Activated naive CD8-positive, alpha-beta T cell (primary cell): ENCODE measurements around the gene MARK3.

Source experiments
- H3K27ac Mint-ChIP-seq: one replicate; pipeline ENCODE4 v1.8.0; 2021; ENCODE audit warnings: mixed read lengths
- H3K27me3 Mint-ChIP-seq: one replicate; pipeline ENCODE4 v1.8.0; 2021; ENCODE audit warnings: mixed read lengths
- H3K36me3 Mint-ChIP-seq: one replicate; pipeline ENCODE4 v1.8.0; 2021; ENCODE audit warnings: mixed read lengths
- H3K4me1 Mint-ChIP-seq: one replicate; pipeline ENCODE4 v1.8.0; 2021; ENCODE audit warnings: low read depth, mixed read lengths
- H3K4me3 Mint-ChIP-seq: one replicate; pipeline ENCODE4 v1.8.0; 2021; ENCODE audit warnings: mild to moderate bottlenecking, mixed read lengths
- H3K9me3 Mint-ChIP-seq: one replicate; pipeline ENCODE4 v1.8.0; 2021; ENCODE audit warnings: low read depth, mixed read lengths

The MARK3 gene

DNA sequence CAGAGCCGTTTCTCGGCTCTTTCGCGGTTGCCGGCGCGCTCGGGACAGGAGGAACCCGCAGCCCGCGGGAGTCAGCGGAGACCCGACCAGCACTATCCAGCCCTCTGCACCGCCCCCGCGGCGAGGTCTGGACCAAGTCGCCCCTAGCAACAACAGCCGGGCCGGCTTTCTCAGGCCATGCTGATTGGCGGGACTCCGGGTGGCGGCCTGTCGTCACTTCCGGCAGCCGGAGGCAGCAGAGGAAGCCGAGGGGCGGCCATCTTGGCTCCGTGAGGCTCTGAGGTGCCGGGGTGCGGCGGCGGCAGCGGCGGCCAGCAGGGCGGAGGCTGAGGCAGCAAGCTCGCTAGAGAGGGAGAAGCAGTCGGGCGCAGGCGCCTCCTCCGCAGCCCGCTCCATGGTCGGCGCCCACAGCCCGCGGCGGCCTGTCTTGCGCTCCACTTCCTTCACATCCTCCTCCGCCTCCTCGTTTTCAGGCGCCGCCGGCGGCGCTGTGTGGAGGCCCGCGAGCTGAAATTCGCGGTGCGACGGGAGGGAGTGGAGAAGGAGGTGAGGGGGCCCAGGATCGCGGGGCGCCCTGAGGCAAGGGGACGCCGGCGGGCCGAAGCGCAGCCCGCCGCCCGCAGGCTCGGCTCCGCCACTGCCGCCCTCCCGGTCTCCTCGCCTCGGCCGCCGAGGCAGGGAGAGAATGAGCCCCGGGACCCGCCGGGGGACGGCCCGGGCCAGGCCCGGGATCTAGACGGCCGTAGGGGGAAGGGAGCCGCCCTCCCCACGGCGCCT, at the start of gene MARK3:
Gene MARK3, plus strand, starts transcription at position 264 of the 777 bp plus-strand sequence. CDS start 615 bp downstream, outside the sequence.
- H3K27me3 Mint-ChIP-seq, result peaks cover 5% of the 10 kb centered on the region
- peaks cover 31% of the 10 kb centered on the region for H3K4me1 Mint-ChIP-seq
- H3K9me3 Mint-ChIP-seq, result no peaks in the 10 kb centered on the region
- peaks cover 3% of the 10 kb centered on the region for H3K36me3 Mint-ChIP-seq
- H3K27ac Mint-ChIP-seq, result peak within 1 kb of the TSS; percentile 97
- H3K4me3 Mint-ChIP-seq, result peak within 1 kb of the TSS; percentile 98

DNA sequence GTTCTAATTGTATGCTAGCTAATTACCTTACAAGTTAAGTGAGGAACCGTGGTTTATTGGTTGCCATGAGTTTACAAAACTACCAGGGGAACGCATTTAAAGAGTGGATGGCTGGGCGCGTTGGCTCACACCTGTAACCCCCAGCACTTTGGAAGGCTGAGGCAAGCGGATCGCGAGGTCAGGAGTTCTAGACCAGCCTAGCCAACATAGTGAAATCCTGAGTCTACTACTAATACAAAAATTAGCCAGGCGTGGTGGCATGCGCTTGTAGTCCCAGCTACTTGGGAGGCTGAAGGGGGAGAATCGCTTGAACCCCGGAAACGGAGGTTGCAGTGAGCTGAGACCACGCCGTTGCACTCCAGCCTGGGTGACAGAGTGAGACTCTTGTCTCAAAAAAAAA, 49.0 kb upstream of the MARK3 start:
- Mint-ChIP-seq H3K4me3 (peak overlapping the region; percentile 96), H3K4me1 (peaks cover 69% of the 10 kb centered on the region), H3K27me3 (no peaks in the 10 kb centered on the region), H3K36me3 (peaks cover 21% of the 10 kb centered on the region), H3K9me3 (no peaks in the 10 kb centered on the region), H3K27ac (peak overlapping the region; percentile 94)

DNA sequence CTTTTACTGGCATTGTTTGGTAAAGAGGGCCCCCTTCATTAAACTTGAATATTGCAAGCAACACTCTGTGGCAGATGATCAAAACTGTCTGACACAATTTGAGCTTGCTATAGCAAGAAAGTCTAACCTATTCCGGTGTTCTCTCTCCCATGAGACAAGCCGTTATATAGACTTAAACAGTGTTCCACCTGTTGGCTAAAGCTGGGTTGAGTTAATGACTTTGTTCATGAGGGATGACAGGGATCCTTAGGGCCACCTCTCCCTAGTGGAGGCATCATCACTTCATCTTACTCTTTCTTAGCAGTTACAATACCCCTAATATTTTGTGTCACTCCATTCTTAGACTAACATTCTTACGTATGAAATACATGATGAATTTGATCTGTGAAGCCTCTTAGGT, 47.4 kb upstream of the MARK3 start:
- peaks cover 67% of the 10 kb centered on the region for H3K4me1 Mint-ChIP-seq
- no peaks in the 10 kb centered on the region for H3K27me3 Mint-ChIP-seq
- peak overlapping the region; percentile 96 for H3K4me3 Mint-ChIP-seq
- H3K36me3 Mint-ChIP-seq, result peaks cover 27% of the 10 kb centered on the region
- peak overlapping the region; percentile 94 for H3K27ac Mint-ChIP-seq
- H3K9me3 Mint-ChIP-seq, result no peaks in the 10 kb centered on the region

DNA sequence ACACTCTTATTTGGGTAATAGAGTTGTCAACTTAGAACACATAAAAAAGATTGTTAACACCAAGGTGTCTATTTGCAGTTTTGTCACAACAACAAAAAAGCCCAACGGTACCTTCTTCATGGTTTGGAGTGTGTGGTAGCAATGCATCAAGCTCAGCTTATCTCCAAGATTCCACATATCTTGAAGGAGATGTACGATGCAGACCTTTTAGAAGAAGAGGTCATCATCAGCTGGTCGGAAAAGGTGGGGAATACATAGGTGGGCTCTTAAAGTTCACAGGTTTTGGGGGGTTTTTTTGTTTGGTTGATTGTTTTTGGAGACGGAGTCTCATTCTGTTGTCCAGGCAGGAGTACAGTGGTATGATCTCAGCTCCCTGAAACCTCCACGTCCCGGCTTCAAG, 45.7 kb upstream of the MARK3 start:
- H3K27ac Mint-ChIP-seq, result peak overlapping the region; percentile 41
- no peaks in the 10 kb centered on the region for H3K27me3 Mint-ChIP-seq
- peak overlapping the region; percentile 13 for H3K4me3 Mint-ChIP-seq
- H3K36me3 Mint-ChIP-seq, result peaks cover 27% of the 10 kb centered on the region
- no peaks in the 10 kb centered on the region for H3K9me3 Mint-ChIP-seq
- H3K4me1 Mint-ChIP-seq, result peaks cover 67% of the 10 kb centered on the region

DNA sequence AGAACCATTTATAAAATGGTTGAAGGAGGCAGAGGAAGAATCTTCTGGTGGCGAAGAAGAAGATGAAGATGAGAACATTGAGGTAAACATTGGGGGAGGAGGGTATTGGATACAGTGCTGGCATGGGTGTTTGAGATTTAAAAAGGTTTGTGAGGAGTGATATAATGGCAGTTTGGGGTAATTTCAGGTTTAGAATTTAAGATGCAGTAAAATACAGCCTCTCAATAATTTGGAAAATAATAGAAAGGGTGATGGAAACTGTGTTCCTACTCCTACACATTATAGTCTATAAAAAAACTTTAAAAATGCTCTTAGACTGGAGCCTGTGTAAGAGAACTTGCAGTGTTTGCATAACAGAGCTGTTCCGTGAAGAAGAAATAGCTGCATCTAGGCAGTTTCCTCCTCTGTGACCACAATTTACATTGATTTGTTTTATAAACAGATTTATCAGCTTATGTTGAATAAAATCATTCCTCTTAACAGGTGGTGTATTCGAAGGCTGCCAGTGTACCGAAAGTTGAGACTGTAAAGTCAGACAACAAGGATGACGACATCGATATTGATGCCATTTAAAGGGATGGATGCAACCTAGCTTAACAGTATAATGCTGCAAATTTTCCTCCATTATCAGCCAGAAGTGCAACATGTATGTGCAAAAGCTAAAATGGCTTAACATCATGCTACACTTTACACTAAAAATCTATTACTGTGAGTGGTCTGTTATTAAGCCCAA, 44.6 kb upstream of the MARK3 start:
- peak overlapping the region; percentile 20 for H3K4me3 Mint-ChIP-seq
- H3K9me3 Mint-ChIP-seq, result no peaks in the 10 kb centered on the region
- peak overlapping the region; percentile 69 for H3K27ac Mint-ChIP-seq
- H3K36me3 Mint-ChIP-seq, result peaks cover 23% of the 10 kb centered on the region
- peaks cover 64% of the 10 kb centered on the region for H3K4me1 Mint-ChIP-seq
- H3K27me3 Mint-ChIP-seq, result no peaks in the 10 kb centered on the region

DNA sequence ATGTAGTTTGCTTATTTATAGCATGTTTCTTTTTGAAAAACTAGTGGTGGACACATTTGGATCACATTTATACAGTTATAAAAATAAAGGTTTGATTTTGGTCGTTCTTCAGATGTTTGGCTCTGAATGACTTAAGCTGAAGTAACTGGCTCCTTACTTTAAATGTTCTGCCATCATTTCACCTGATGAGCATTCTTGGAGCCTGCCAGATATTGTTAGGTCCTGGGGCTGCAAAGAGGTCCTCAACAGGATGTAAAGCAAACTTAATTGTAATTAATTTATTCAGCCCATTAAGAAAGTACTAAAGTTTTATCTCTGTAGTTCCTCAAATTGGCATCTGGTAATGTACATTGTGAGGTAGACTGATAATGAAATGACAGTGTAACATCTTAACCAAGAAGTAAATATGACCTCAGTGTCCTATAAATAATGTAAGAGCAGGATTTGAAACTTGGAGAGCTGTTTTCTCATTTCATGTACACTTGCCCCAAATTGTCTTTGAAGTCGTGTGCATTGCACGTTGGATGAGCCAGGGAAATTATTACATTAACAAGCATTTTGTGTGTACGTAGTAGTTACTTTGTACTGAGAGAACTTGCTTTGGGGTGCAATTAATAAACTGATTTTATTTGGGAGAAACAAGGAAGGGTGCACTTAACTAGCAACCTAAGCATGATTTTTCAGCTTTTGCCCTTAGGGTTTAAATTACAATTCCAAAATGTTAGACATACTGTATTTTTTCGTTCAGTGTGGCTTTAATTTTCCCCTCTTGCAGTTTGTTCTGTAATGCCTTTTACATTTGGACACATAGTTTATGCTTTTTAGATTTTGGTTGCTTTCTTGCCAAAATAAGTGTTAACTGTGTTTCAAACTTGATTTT, 43.7 kb upstream of the MARK3 start:
- H3K36me3 Mint-ChIP-seq, result peaks cover 18% of the 10 kb centered on the region
- H3K27ac Mint-ChIP-seq, result peak overlapping the region; percentile 64
- no peaks in the 10 kb centered on the region for H3K27me3 Mint-ChIP-seq
- H3K9me3 Mint-ChIP-seq, result no peaks in the 10 kb centered on the region
- peak overlapping the region; percentile 14 for H3K4me3 Mint-ChIP-seq
- H3K4me1 Mint-ChIP-seq, result peaks cover 56% of the 10 kb centered on the region

DNA sequence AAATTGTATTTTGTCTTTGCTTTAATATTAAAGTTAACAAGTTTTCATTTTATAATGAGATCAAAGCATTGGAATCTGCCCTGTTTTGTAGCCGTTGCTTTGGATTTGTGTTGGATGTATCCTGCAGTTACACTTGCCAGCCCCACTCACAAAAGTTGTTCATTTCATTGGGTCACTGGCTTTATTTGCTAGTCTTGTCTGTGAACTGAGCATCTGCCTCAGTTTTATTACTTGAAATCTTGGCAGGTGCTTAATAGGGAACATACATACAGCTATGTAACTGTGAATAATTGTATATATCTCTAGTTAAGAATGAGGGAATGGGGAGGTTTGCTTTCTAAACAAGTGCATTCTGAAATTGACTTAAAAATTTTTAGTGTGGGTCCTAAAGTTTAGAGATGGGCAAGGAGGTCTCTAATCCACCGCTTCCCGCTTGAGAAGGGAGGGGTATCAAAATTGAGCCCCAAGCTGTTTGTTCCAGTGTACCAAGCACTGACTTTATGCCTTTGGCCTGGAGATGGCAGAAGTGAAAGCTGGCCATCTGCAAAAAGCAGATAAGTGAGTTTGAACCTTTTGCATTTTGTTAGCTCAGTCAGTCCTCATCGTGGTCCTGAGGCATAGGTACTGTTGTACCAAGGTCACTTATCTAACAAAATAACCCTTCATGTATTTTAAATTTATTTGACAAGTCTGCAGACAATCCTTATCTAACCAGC, 41.9 kb upstream of the MARK3 start:
- Mint-ChIP-seq H3K4me3 (no peak overlapping the region), H3K4me1 (peaks cover 37% of the 10 kb centered on the region), H3K27me3 (no peaks in the 10 kb centered on the region), H3K9me3 (no peaks in the 10 kb centered on the region), H3K27ac (peak overlapping the region; percentile 64), H3K36me3 (peaks cover 13% of the 10 kb centered on the region)

DNA sequence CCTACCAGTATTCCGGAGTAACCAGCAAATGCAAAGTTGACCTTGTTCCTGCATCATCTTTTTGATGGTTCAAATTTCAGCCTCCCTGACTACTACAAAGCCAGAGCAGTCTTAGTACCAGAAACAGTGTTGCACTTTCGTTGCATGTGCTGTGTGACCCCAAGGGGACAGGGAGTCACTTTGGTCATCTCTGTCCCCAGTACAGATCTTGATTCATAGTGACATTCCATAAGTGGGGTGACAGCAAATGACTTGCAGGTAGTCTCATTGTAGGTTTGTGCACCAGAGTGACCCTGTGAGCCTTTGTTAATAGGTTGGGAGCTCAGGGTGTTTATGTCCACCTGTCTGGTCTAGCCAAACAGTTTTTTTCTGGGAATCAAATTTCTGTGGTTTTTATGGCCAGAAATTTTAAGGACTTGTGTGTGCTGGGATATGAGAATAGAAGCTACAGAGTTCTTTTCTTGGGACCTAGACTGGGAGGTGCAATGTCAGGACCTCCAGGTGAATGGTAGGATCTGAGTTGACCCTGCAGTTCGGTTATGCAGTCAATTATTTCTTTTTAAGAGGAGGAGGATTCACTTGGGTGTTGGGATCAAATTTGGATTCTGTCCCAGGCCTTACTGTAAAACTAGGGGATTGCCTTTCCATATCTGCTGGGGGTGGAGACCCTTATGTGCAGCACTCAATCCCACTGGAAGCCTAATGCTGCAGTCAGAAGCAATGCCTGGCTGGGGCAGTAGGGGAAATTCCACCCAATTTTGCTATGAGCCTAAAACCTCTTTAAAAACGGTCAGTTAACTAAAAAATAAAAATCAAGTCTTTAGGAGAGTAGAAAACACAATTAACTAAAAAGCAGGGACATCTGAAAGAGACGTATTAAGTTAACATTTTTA, 41.1 kb upstream of the MARK3 start:
- peaks cover 29% of the 10 kb centered on the region for H3K4me1 Mint-ChIP-seq
- peaks cover 10% of the 10 kb centered on the region for H3K36me3 Mint-ChIP-seq
- no peak overlapping the region for H3K4me3 Mint-ChIP-seq
- peak overlapping the region; percentile 22 for H3K27ac Mint-ChIP-seq
- H3K9me3 Mint-ChIP-seq, result no peaks in the 10 kb centered on the region
- H3K27me3 Mint-ChIP-seq, result no peaks in the 10 kb centered on the region

DNA sequence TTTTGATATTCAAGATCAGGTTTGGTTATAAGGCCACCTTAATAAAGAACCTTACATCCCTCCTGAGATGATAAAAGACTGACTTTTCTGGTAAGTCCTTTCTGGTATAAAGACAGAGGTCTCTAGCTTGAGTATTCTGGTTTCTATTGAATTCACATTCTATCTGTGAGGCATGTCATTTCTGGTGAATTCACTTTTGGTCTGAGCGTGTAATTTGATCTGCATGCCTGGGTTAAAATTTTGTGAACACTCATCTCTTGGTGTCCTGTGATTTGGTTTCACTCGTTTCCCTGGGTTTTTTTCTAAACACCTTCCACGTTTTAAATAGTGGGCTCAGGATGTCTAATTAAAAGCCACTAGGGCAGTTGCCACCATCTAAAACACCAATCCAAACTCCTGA, 38.9 kb upstream of the MARK3 start:
- Mint-ChIP-seq H3K27me3 (no peaks in the 10 kb centered on the region), H3K4me1 (peaks cover 14% of the 10 kb centered on the region), H3K36me3 (peaks cover 6% of the 10 kb centered on the region), H3K27ac (peak overlapping the region; percentile 28), H3K9me3 (no peaks in the 10 kb centered on the region), H3K4me3 (no peak overlapping the region)

DNA sequence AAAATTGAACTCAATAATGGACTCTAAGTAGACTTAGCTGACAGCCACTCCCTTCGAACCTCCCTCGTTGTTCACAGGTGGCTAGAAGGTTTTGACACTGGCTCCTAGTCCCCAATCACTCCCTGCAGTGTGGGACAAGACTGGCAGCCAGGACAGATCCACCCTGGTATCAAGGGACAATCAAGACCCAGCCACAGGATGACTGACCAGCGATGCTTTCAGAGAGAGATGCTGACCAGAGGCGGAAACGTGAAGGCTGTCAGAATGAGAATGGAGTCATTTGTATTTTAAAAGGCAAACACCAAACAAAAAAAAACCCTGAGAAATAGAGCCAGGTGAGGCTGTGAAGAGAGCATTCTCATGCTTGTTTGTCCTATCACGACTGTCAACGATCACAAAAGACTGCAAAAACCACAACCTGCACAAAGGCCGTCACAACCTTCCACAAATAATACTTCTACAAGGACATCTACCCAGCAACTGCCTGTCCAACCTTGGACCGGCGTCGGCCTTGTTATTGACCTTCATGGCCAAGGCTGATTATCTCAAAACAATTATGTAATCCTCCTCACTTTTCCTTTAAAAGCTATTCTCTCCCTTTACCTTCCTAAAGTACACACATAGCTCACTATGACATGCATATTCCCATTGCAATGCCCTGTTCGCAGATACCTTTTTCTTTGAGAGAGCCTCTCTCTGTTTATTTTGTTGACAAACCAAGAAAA, 38.0 kb upstream of the MARK3 start:
- Mint-ChIP-seq H3K9me3 (no peaks in the 10 kb centered on the region), H3K36me3 (peaks cover under 1% of the 10 kb centered on the region), H3K4me3 (no peak overlapping the region), H3K4me1 (peaks cover 9% of the 10 kb centered on the region), H3K27ac (peak overlapping the region; percentile 16), H3K27me3 (no peaks in the 10 kb centered on the region)

DNA sequence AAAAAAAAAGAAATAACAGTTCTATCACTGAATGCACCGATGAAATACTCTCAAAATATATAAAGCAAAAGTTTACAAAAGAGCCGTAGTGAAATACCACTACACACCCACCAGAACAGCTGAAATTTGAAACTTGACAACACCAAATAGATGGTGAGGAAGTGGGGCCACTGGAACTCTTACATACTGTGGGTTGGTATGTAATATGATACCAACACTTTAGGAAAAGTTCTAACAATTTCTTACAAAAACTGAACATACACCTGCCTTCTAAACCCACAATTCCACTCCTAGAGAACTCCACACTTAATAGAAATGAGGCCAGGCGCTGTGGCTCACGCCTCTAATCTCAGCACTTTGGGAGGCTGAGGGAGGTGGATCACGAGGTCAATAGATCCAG, 37.1 kb upstream of the MARK3 start:
- H3K27me3 Mint-ChIP-seq, result no peaks in the 10 kb centered on the region
- H3K4me1 Mint-ChIP-seq, result peaks cover 3% of the 10 kb centered on the region
- no peaks in the 10 kb centered on the region for H3K36me3 Mint-ChIP-seq
- H3K9me3 Mint-ChIP-seq, result no peaks in the 10 kb centered on the region
- no peak overlapping the region for H3K27ac Mint-ChIP-seq
- no peak overlapping the region for H3K4me3 Mint-ChIP-seq

DNA sequence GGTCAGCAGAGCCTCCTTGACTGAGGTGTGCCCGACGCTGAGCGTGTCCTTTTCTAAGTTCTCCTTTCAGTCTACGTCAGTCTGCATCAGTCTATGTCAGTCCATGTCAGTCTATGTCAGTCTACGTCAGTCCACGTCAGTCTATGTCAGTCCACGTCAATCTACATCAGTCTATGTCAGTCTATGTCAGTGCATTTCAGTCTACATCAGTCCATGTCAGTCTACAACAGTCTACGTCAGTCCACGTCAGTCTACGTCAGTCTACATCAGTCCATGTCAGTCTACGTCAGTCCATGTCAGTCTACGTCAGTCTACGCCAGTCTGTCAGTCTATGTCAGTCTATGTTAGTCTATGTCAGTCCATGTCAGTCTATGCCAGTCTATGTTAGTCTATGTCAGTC, 35.2 kb upstream of the MARK3 start:
- Mint-ChIP-seq H3K4me3 (no peak overlapping the region), H3K4me1 (peaks cover 1% of the 10 kb centered on the region), H3K9me3 (no peaks in the 10 kb centered on the region), H3K27ac (no peak overlapping the region), H3K27me3 (peaks cover 2% of the 10 kb centered on the region), H3K36me3 (no peaks in the 10 kb centered on the region)

DNA sequence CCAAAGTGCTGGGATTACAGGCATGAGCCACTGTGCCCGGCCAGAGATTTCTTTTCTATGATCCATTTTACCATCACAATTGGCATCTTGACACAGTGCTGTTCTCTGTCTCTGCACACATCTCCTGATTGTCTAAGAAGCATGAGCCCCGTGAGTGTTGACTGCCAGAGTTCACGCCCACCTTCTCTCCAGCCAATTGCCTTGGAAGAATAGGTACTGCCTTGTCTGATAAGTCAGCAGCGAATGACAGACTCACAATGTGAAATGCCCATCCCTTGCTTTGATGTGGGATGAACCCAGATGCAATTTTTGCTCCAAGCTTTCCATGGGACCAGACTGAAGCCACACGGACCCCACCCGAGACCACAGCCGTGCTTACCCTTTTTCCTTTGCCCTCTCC, 31.9 kb upstream of the MARK3 start:
- Mint-ChIP-seq H3K4me3 (no peak overlapping the region), H3K36me3 (no peaks in the 10 kb centered on the region), H3K27ac (no peak overlapping the region), H3K9me3 (no peaks in the 10 kb centered on the region), H3K27me3 (peaks cover 5% of the 10 kb centered on the region), H3K4me1 (no peaks in the 10 kb centered on the region)
